Lower leg skin (tissue), 3 donors: Measurements from ENCODE around the gene BIN1.

ENCODE experiments used
- POLR2A ChIP-seq, 2 donors: fragments of 450-650 bp; IDR thresholded peaks; one replicate each; pipeline ENCODE4 v1.6.1; 2016 to 2017; ENCODE audit warnings: antibody characterized with exemption in 2 of 2, mild to moderate bottlenecking in 1 of 2, moderate library complexity in 1 of 2
- TF ChIP-seq, protein P1 (sequence below), 3 donors: fragments of 450-650 bp; IDR thresholded peaks; one replicate each; pipeline ENCODE4 v1.5.1; 2016; ENCODE audit warnings: antibody characterized with exemption in 3 of 3, mild to moderate bottlenecking in 3 of 3, moderate library complexity in 2 of 3

- TF ChIP-seq, protein P1, sequence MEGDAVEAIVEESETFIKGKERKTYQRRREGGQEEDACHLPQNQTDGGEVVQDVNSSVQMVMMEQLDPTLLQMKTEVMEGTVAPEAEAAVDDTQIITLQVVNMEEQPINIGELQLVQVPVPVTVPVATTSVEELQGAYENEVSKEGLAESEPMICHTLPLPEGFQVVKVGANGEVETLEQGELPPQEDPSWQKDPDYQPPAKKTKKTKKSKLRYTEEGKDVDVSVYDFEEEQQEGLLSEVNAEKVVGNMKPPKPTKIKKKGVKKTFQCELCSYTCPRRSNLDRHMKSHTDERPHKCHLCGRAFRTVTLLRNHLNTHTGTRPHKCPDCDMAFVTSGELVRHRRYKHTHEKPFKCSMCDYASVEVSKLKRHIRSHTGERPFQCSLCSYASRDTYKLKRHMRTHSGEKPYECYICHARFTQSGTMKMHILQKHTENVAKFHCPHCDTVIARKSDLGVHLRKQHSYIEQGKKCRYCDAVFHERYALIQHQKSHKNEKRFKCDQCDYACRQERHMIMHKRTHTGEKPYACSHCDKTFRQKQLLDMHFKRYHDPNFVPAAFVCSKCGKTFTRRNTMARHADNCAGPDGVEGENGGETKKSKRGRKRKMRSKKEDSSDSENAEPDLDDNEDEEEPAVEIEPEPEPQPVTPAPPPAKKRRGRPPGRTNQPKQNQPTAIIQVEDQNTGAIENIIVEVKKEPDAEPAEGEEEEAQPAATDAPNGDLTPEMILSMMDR (IDR thresholded peaks at IDR 0.05) = no peak
- TF ChIP-seq POLR2A (IDR thresholded peaks at IDR 0.05) = no peak
These were observed 52.4 kb downstream of the BIN1 start for GRCh38 chr2:127054604-127054930.
